ENCODE measurements around the gene OR4A47. TPM values are rescaled to one million over a fixed set of nuclear protein-coding genes. Genes with fewer than 3 reads are reported as not detected.

OR4A47 gene, protein sequence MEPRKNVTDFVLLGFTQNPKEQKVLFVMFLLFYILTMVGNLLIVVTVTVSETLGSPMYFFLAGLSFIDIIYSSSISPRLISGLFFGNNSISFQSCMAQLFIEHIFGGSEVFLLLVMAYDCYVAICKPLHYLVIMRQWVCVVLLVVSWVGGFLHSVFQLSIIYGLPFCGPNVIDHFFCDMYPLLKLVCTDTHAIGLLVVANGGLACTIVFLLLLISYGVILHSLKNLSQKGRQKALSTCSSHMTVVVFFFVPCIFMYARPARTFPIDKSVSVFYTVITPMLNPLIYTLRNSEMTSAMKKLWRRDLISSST
- not detected in 2 replicates for total RNA-seq

DNA sequence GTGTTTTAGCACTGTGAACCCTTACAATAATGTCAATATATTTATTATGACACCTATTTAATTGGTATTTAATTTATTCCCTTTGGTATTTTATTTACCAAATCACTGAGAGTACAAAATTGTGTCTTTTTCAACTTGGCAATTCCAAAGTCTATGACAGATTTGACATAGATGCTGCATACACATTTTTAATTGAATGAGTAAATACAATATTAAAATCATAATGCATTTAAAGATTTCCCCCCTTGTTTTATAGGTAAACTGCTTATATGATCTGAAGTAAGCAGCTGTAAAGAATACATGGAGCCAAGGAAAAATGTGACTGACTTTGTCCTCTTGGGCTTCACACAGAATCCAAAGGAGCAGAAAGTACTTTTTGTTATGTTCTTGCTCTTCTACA, at the start of gene OR4A47:
OR4A47 (plus strand) TSS at position 301 of the 400 bp plus-strand sequence; CDS start at position 301, 0 bp downstream.

Other genes with a start within 250 kb of the OR4A47 start
- not detected in 2 replicates for gene OR4X2, start 243.7 kb upstream of the OR4A47 start, total RNA-seq
- gene OR4X1, start 224.9 kb upstream of the OR4A47 start, total RNA-seq = not detected in 2 replicates
- not detected in 2 replicates for gene OR4S1, start 182.6 kb upstream of the OR4A47 start, total RNA-seq
- gene OR4C3, start 163.9 kb upstream of the OR4A47 start, total RNA-seq = not detected in 2 replicates
- not detected in 2 replicates for gene OR4C5, start 122.3 kb upstream of the OR4A47 start, total RNA-seq